Activated CD4-positive, alpha-beta T cell treated with anti-CD3 and anti-CD28 coated beads, Interleukin-2, amount 50 U/mL, for 16 hours (primary cell): Measurements from ENCODE around the gene GBA3.

Experiments used
- DNase-seq: peaks from one replicate; pipeline ENCODE4 v3.0.0-alpha.2; 2020

Gene GBA3

GRCh38 chr4:22787753-22788375, 95.1 kb downstream of the GBA3 start:
- DNase-seq: no peak

GRCh38 chr4:22790631-22791030, 97.9 kb downstream of the GBA3 start:
- DNase-seq: no peak

GRCh38 chr4:22794732-22795131, 102.0 kb downstream of the GBA3 start:
- no peak for DNase-seq

- DNase-seq: no peak
Observed at GRCh38 chr4:22801391-22801790, 108.7 kb downstream of the GBA3 start.

- no peak for DNase-seq
Observed at GRCh38 chr4:22802876-22803275, 110.1 kb downstream of the GBA3 start.

GRCh38 chr4:22803512-22803911, 110.8 kb downstream of the GBA3 start:
- no peak for DNase-seq

GRCh38 chr4:22814906-22815305, 122.2 kb downstream of the GBA3 start:
- DNase-seq: no peak

GRCh38 chr4:22824091-22824490, 131.4 kb downstream of the GBA3 start:
- DNase-seq: no peak

- no peak for DNase-seq
Observed at GRCh38 chr4:22842360-22843018, 149.8 kb downstream of the GBA3 start.

- no peak for DNase-seq
Observed at GRCh38 chr4:22848332-22848731, 155.6 kb downstream of the GBA3 start.

GRCh38 chr4:22850055-22850454, 157.3 kb downstream of the GBA3 start:
- DNase-seq: no peak

GRCh38 chr4:22850630-22851029, 157.9 kb downstream of the GBA3 start:
- no peak for DNase-seq

GRCh38 chr4:22857411-22857810, 164.7 kb downstream of the GBA3 start:
- DNase-seq: no peak

- DNase-seq: no peak
Observed at GRCh38 chr4:22859318-22859717, 166.6 kb downstream of the GBA3 start.
